HEK293 (cell line): ENCODE data around the gene SLC25A14.

Source experiments
- CTCF ChIA-PET: fragments of 350-600 bp; formaldehyde crosslinking; extraction: SDS; loops from one replicate; lab custom pipeline; 2021; ENCODE audit warnings: antibody characterized with exemption; lab: Yijun Ruan, JAX
- POLR2A ChIA-PET: fragments of 300-600 bp; formaldehyde crosslinking; extraction: SDS; loops from one replicate; lab custom pipeline; 2020; ENCODE audit warnings: antibody characterized with exemption, inconsistent platforms; lab: Yijun Ruan, JAX
- H3K27ac ChIP-seq: fragments of 200-500 bp; sonication (Bioruptor generic); 2 replicates; pipeline ENCODE4 v1.5.1; 2014; ENCODE audit warnings: low read depth, low read length, control low read depth, inconsistent platforms; ENCODE audit errors: extremely low read depth
- H3K36me3 ChIP-seq, 2 experiments: fragments of 200-500 bp in 1 of 2; sonication (Bioruptor generic) in 1 of 2; 1 replicate in 1 of 2; 2 replicates in 1 of 2; pipeline ENCODE4 v1.5.1; 2014 to 2017; ENCODE audit warnings: inconsistent platforms in 2 of 2, low read length in 2 of 2; ENCODE audit not compliant: control insufficient read depth in 2 of 2, insufficient read depth in 1 of 2
- H3K4me1 ChIP-seq: fragments of 200-500 bp; sonication (Bioruptor generic); 2 replicates; pipeline ENCODE4 v1.5.1; 2014; ENCODE audit warnings: mild to moderate bottlenecking, low read length, inconsistent platforms; ENCODE audit not compliant: control insufficient read depth, insufficient read depth
- H3K4me3 ChIP-seq: 2 replicates; pipeline ENCODE4 v1.5.1; 2011; ENCODE audit warnings: low read depth, mild to moderate bottlenecking, control low read depth, low read length, moderate library complexity
- H3K9me3 ChIP-seq: fragments of 200-500 bp; sonication (Bioruptor generic); 2 replicates; pipeline ENCODE4 v1.5.1; 2014; ENCODE audit warnings: low read depth, low read length, inconsistent platforms; ENCODE audit not compliant: control insufficient read depth, insufficient read depth
- BCL11B ChIP-seq: fragments of 450-650 bp; formaldehyde crosslinking; IDR thresholded peaks from 2 replicates; pipeline ENCODE4 v1.5.1; 2016; ENCODE audit warnings: low read depth, missing biosample characterization, missing genetic modification characterization
- GLI2 ChIP-seq: fragments of 450-650 bp; formaldehyde crosslinking; IDR thresholded peaks from 2 replicates; pipeline ENCODE4; 2017; ENCODE audit warnings: missing biosample characterization, missing genetic modification characterization, low read depth, borderline replicate concordance
- GLIS1 ChIP-seq: fragments of 450-650 bp; formaldehyde crosslinking; IDR thresholded peaks from 2 replicates; pipeline ENCODE4 v1.5.1; 2016; ENCODE audit warnings: missing biosample characterization, missing genetic modification characterization
- KLF7 ChIP-seq: fragments of 450-650 bp; formaldehyde crosslinking; IDR thresholded peaks from 2 replicates; pipeline ENCODE4 v1.5.1; 2016; ENCODE audit warnings: missing biosample characterization, missing genetic modification characterization, borderline replicate concordance
- KLF8 ChIP-seq: fragments of 450-650 bp; formaldehyde crosslinking; IDR thresholded peaks from 2 replicates; pipeline ENCODE4 v1.5.1; 2016; ENCODE audit warnings: missing biosample characterization, missing genetic modification characterization
- PBX3 ChIP-seq: sonication (generic); formaldehyde crosslinking; IDR thresholded peaks from 2 replicates; pipeline ENCODE4 v1.8.1; 2022; ENCODE audit warnings: mild to moderate bottlenecking, moderate library complexity, missing genetic modification reagents
- ZBTB11 ChIP-seq: fragments of 450-650 bp; formaldehyde crosslinking; conservative IDR thresholded peaks from 2 replicates; pipeline ENCODE4 v1.5.1; 2016; ENCODE audit warnings: low read depth, missing biosample characterization, missing genetic modification characterization
- ZBTB8A ChIP-seq: fragments of 450-650 bp; formaldehyde crosslinking; IDR thresholded peaks from 2 replicates; pipeline ENCODE4 v1.5.1; 2016; ENCODE audit warnings: missing biosample characterization, missing genetic modification characterization
- ZEB2 ChIP-seq: fragments of 450-650 bp; formaldehyde crosslinking; IDR thresholded peaks from 2 replicates; pipeline ENCODE4 v1.5.1; 2016; ENCODE audit warnings: missing biosample characterization, missing genetic modification characterization
- ZNF112 ChIP-seq: fragments of 450-650 bp; formaldehyde crosslinking; IDR thresholded peaks from 2 replicates; pipeline ENCODE4 v1.5.0; 2017; ENCODE audit warnings: missing biosample characterization, missing genetic modification characterization
- ZNF138 ChIP-seq: fragments of 450-650 bp; formaldehyde crosslinking; IDR thresholded peaks from 2 replicates; pipeline ENCODE4 v1.5.1; 2016; ENCODE audit warnings: missing biosample characterization, missing genetic modification characterization, borderline replicate concordance
- ZNF2 ChIP-seq: fragments of 450-650 bp; formaldehyde crosslinking; IDR thresholded peaks from 2 replicates; pipeline ENCODE4 v1.5.1; 2016; ENCODE audit warnings: missing biosample characterization, missing genetic modification characterization
- ZNF416 ChIP-seq: fragments of 450-650 bp; formaldehyde crosslinking; IDR thresholded peaks from 2 replicates; pipeline ENCODE4 v1.5.1; 2016; ENCODE audit warnings: missing biosample characterization, missing genetic modification characterization
- ZNF76 ChIP-seq: fragments of 450-650 bp; formaldehyde crosslinking; IDR thresholded peaks from 2 replicates; pipeline ENCODE4; 2016; ENCODE audit warnings: low read depth, missing biosample characterization, missing genetic modification characterization, borderline replicate concordance
- ZSCAN23 ChIP-seq: fragments of 450-650 bp; formaldehyde crosslinking; IDR thresholded peaks from 2 replicates; pipeline ENCODE4 v1.5.1; 2016; ENCODE audit warnings: missing biosample characterization, missing genetic modification characterization
- ZXDB ChIP-seq: fragments of 450-650 bp; formaldehyde crosslinking; IDR thresholded peaks from 2 replicates; pipeline ENCODE4 v1.5.1; 2016; ENCODE audit warnings: missing biosample characterization, missing genetic modification characterization
- TF ChIP-seq, protein P1 (sequence below): fragments of 450-650 bp; formaldehyde crosslinking; conservative IDR thresholded peaks from 2 replicates; pipeline ENCODE4 v1.5.1; 2016; ENCODE audit warnings: low read depth, missing biosample characterization, missing genetic modification characterization
- TF ChIP-seq, protein P2 (sequence below): fragments of 450-650 bp; formaldehyde crosslinking; IDR thresholded peaks from 2 replicates; pipeline ENCODE4 v1.5.1; 2016; ENCODE audit warnings: missing biosample characterization, missing genetic modification characterization, low read depth
- TF ChIP-seq, protein P3 (sequence below): fragments of 450-650 bp; formaldehyde crosslinking; IDR thresholded peaks from 2 replicates; pipeline ENCODE4 v1.5.1; 2016; ENCODE audit warnings: missing biosample characterization, missing genetic modification characterization

The SLC25A14 gene

GRCh38 chrX:130339408-130340222, at the start of gene SLC25A14:
Gene SLC25A14 (plus strand): TSS chrX:130339919. CDS start chrX:130340279, 360 bp downstream.
- POLR2A ChIA-PET: interaction anchor here (0.8 to 1.9 kb wide), 5 partner anchors 9 to 563 kb away, joined by 3 to 9 read pairs (median 5); partner anchors contain the start of genes ENOX2, RBMX2 and ZNF280C
- Histone ChIP-seq H3K27ac (peak within 1 kb of the TSS; percentile 75; the same call in 1 of the 2 replicates), H3K4me1 (no peaks in the 10 kb centered on the region), H3K4me3 (peak within 1 kb of the TSS; percentile 69), H3K9me3 (no peaks in the 10 kb centered on the region), H3K36me3 (no peaks in the 10 kb centered on the region)
- CTCF ChIA-PET: interaction anchor here (0.7 kb wide), 1 partner anchor 546 kb away, joined by 3 read pairs; no protein-coding TSS in a partner anchor
- TF ChIP-seq ZNF76 (tag by site-specific recombination): 0 out of 2 replicates have a peak, but pooled peaks have one; percentile 15
- TF ChIP-seq ZBTB8A (tag by site-specific recombination): peak; percentile 93
- TF ChIP-seq, protein P1, sequence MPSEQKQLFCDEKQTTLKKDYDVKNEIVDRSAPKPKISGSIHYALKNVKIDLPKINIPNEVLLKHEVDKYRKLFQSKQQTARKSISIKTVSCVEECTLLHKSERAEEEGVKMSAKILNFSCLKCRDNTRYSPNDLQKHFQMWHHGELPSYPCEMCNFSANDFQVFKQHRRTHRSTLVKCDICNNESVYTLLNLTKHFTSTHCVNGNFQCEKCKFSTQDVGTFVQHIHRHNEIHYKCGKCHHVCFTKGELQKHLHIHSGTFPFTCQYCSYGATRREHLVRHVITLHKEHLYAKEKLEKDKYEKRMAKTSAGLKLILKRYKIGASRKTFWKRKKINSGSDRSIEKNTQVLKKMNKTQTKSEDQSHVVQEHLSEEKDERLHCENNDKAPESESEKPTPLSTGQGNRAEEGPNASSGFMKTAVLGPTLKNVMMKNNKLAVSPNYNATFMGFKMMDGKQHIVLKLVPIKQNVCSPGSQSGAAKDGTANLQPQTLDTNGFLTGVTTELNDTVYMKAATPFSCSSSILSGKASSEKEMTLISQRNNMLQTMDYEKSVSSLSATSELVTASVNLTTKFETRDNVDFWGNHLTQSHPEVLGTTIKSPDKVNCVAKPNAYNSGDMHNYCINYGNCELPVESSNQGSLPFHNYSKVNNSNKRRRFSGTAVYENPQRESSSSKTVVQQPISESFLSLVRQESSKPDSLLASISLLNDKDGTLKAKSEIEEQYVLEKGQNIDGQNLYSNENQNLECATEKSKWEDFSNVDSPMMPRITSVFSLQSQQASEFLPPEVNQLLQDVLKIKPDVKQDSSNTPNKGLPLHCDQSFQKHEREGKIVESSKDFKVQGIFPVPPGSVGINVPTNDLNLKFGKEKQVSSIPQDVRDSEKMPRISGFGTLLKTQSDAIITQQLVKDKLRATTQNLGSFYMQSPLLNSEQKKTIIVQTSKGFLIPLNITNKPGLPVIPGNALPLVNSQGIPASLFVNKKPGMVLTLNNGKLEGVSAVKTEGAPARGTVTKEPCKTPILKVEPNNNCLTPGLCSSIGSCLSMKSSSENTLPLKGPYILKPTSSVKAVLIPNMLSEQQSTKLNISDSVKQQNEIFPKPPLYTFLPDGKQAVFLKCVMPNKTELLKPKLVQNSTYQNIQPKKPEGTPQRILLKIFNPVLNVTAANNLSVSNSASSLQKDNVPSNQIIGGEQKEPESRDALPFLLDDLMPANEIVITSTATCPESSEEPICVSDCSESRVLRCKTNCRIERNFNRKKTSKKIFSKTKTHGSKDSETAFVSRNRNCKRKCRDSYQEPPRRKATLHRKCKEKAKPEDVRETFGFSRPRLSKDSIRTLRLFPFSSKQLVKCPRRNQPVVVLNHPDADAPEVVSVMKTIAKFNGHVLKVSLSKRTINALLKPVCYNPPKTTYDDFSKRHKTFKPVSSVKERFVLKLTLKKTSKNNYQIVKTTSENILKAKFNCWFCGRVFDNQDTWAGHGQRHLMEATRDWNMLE (tag by site-specific recombination): peak; percentile 91
- 0 out of 2 replicates have a peak, but pooled peaks have one; percentile 16 for TF ChIP-seq ZNF138 (tag by site-specific recombination)
- TF ChIP-seq, protein P2, sequence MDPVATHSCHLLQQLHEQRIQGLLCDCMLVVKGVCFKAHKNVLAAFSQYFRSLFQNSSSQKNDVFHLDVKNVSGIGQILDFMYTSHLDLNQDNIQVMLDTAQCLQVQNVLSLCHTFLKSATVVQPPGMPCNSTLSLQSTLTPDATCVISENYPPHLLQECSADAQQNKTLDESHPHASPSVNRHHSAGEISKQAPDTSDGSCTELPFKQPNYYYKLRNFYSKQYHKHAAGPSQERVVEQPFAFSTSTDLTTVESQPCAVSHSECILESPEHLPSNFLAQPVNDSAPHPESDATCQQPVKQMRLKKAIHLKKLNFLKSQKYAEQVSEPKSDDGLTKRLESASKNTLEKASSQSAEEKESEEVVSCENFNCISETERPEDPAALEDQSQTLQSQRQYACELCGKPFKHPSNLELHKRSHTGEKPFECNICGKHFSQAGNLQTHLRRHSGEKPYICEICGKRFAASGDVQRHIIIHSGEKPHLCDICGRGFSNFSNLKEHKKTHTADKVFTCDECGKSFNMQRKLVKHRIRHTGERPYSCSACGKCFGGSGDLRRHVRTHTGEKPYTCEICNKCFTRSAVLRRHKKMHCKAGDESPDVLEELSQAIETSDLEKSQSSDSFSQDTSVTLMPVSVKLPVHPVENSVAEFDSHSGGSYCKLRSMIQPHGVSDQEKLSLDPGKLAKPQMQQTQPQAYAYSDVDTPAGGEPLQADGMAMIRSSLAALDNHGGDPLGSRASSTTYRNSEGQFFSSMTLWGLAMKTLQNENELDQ (tag by site-specific recombination): no peak
- peak; percentile 67; the same call in 1 of the 2 replicates for TF ChIP-seq KLF8 (tag by site-specific recombination)
- peak; percentile 33; the same call in 1 of the 2 replicates for TF ChIP-seq KLF7 (tag by site-specific recombination)
- peak; percentile 25; the same call in 1 of the 2 replicates for TF ChIP-seq PBX3 (CRISPR knock-in tag)
- no peak for TF ChIP-seq ZSCAN23 (tag by site-specific recombination)
- no peak for TF ChIP-seq ZNF416
- no peak for TF ChIP-seq ZNF112 (tag by site-specific recombination)
- TF ChIP-seq BCL11B (tag by site-specific recombination): peak; percentile 46; the same call in 1 of the 2 replicates
- TF ChIP-seq ZXDB: peak; percentile 48
- 0 out of 2 replicates have a peak, but pooled peaks have one; percentile 38 for TF ChIP-seq ZNF2 (tag by site-specific recombination)
- TF ChIP-seq, protein P3, sequence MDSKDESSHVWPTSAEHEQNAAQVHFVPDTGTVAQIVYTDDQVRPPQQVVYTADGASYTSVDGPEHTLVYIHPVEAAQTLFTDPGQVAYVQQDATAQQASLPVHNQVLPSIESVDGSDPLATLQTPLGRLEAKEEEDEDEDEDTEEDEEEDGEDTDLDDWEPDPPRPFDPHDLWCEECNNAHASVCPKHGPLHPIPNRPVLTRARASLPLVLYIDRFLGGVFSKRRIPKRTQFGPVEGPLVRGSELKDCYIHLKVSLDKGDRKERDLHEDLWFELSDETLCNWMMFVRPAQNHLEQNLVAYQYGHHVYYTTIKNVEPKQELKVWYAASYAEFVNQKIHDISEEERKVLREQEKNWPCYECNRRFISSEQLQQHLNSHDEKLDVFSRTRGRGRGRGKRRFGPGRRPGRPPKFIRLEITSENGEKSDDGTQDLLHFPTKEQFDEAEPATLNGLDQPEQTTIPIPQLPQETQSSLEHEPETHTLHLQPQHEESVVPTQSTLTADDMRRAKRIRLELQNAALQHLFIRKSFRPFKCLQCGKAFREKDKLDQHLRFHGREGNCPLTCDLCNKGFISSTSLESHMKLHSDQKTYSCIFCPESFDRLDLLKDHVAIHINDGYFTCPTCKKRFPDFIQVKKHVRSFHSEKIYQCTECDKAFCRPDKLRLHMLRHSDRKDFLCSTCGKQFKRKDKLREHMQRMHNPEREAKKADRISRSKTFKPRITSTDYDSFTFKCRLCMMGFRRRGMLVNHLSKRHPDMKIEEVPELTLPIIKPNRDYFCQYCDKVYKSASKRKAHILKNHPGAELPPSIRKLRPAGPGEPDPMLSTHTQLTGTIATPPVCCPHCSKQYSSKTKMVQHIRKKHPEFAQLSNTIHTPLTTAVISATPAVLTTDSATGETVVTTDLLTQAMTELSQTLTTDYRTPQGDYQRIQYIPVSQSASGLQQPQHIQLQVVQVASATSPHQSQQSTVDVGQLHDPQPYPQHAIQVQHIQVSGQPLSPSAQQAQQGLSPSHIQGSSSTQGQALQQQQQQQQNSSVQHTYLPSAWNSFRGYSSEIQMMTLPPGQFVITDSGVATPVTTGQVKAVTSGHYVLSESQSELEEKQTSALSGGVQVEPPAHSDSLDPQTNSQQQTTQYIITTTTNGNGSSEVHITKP: peak; percentile 92
- peak; percentile 94 for TF ChIP-seq ZBTB11
- TF ChIP-seq ZEB2 (tag by site-specific recombination): peak; percentile 43; the same call in 1 of the 2 replicates
- no peak for TF ChIP-seq GLI2
- TF ChIP-seq GLIS1 (tag by site-specific recombination): peak; percentile 52
